PC-3 (cell line): ENCODE results near the gene HIVEP3.

Experiments
- CTCF ChIP-seq: fragments of 300-600 bp; sonication (generic); conservative IDR thresholded peaks from 2 replicates; pipeline ENCODE4 v1.5.1; 2017; ENCODE audit warnings: antibody characterized with exemption, low read depth, mild to moderate bottlenecking, low read length
- EZH2 ChIP-seq: fragments of 300-600 bp; sonication (generic); IDR thresholded peaks from one replicate; pipeline ENCODE4 v1.6.1; 2017; ENCODE audit warnings: antibody characterized with exemption, mild to moderate bottlenecking, low read length; ENCODE audit not compliant: unreplicated experiment
- EZH2phosphoT487 ChIP-seq: fragments of 300-600 bp; sonication (generic); IDR thresholded peaks from 2 replicates; pipeline ENCODE4 v1.6.1; 2018; ENCODE audit warnings: mild to moderate bottlenecking, antibody characterized with exemption, low read length, borderline replicate concordance

DNA sequence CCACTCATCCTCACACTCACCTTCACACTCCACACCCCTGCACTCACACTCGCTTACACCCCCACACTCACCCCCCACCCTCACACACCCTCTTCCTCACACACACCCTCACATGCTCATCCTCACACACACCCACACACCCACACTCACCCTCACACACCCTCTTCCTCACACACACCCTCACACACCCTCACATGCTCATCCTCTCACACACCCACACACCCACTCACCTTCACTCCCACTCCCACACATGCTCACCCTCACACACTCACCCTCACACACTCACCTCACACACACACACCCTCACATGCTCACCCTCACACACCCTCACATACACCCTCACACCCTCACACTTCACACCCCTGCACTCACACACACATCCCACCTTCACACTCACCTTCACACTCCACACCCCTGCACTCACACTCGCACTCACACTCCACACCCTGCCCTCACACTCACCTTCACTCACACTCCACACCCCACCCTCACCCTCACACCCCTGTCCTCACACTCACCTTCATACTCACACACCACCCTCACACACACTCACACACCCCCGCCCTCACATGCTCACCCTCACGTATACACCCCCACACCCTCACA, 391.7 kb downstream of the HIVEP3 start:
- TF ChIP-seq CTCF (no peak), EZH2 (no peak), EZH2phosphoT487 (no peak)
